ENCODE data around the gene TMEM222.
"Not testable (repeated sequence)": the region's sequence is repeated elsewhere in the genome, so short reads cannot be mapped to it uniquely, and the experiment has no call there.

The TMEM222 gene

GRCh38 chr1:27380766-27381733 is 59.1 kb downstream of the TMEM222 start:
- DNase-seq, result no peak

- DNase-seq, result no peak
Observed at GRCh38 chr1:27381969-27382762, 60.2 kb downstream of the TMEM222 start.

- DNase-seq, result peak; percentile 32
Observed at GRCh38 chr1:27383039-27383605, 61.2 kb downstream of the TMEM222 start, which contains the start of gene CD164L2. TSS of gene CD164L2 (minus strand) at chr1:27383333. CDS start at chr1:27383239, 94 bp downstream.

GRCh38 chr1:27383661-27384060 is 61.7 kb downstream of the TMEM222 start:
- DNase-seq, result no peak

- not testable (repeated sequence) for DNase-seq
Observed at GRCh38 chr1:27384797-27385196, 62.8 kb downstream of the TMEM222 start.
